Posterior vena cava (tissue), 2 donors: Measurements from ENCODE around the gene TSPY10. TPM values are rescaled to one million over a fixed set of nuclear protein-coding genes. Genes with fewer than 3 reads are reported as not detected.
"Not testable (repeated sequence)": the region's sequence is repeated elsewhere in the genome, so short reads cannot be mapped to it uniquely, and the experiment has no call there.

ENCODE experiments used
- DNase-seq: peaks from one replicate; pipeline ENCODE4 v3.0.0-alpha.2; 2020; ENCODE audit warnings: low spot score
- intact Hi-C, 2 donors: fragments of 100-400 bp; cut with DNase I; formaldehyde crosslinking; loops; one replicate each; pipeline versions ENCODE4 v1.14.1 to v1.14.2; 2022 to 2023
- long read RNA-seq, 2 donors: library from polyadenylated mRNA; unstranded; transcript quantifications; one replicate each; pipeline ENCODE4 v2.0.0, GENCODE V29; 2020 to 2021
- total RNA-seq, 2 donors: library from RNA; stranded (reverse); fragmentation: NEBNext Ultra II Directional; extraction: Animal tissue kit (Norgen Biotek cat#: 25700); gene quantifications; one replicate each; pipeline ENCODE4 v1.2.1, GENCODE V29; 2021
- donor health status: DM: yes; HTN: yes; CAD: no.
- donor health status: DM: yes; HTN: yes; CAD: no.

TSPY10 gene
- not detected for total RNA-seq
- long read RNA-seq, donor 1 = 0 reads
- long read RNA-seq, donor 2 = 0 reads

- DNase-seq, intact Hi-C loops: not testable (repeated sequence)
Observed at GRCh38 chrY:9527580-9527979, at the start of gene TSPY10. Gene TSPY10, plus strand, starts transcription at chrY:9527880. Its CDS starts 46 bp downstream, at chrY:9527926.

- intact Hi-C loops, DNase-seq: not testable (repeated sequence)
Observed at GRCh38 chrY:9486967-9487366, 40.7 kb upstream of the TSPY10 start, which contains the start of gene TSPY9. Gene TSPY9, plus strand, starts transcription at chrY:9487267. Its CDS starts 46 bp downstream, at chrY:9487313.

- DNase-seq, intact Hi-C loops: not testable (repeated sequence)
Observed at GRCh38 chrY:9504396-9504795, 23.3 kb upstream of the TSPY10 start.

- intact Hi-C loops, DNase-seq: not testable (repeated sequence)
Observed at GRCh38 chrY:9516287-9516686, 11.4 kb upstream of the TSPY10 start.

Other genes starting within 250 kb of the TSPY10 start
- gene TSPY4, start 190.4 kb upstream of the TSPY10 start, total RNA-seq = not detected
- not detected for gene TSPY8, start 170.1 kb upstream of the TSPY10 start, total RNA-seq
- not detected for gene TSPY3, start 129.5 kb upstream of the TSPY10 start, total RNA-seq
- gene TSPY1, start 60.9 kb upstream of the TSPY10 start, total RNA-seq = not detected
- not detected for gene TSPY9, start 40.6 kb upstream of the TSPY10 start, total RNA-seq